ENCODE measurements around the gene KLF6. TPM values are rescaled to one million over a fixed set of nuclear protein-coding genes. Genes with fewer than 3 reads are reported as not detected.

Gene KLF6
- total and polyA plus RNA-seq, 2 experiments from 2014 or later, result 19.6 to 35.4 TPM

GRCh38 chr10:3813267-3813666, 28.3 kb upstream of the KLF6 start:
- Mint-ChIP-seq H3K9me3 (no peaks in the 10 kb centered on the region; the same call in 2 of the 3 replicates), H3K27me3 (ENCODE audit: insufficient read depth, low read depth, poor library complexity) (no peaks in the 10 kb centered on the region), H3K4me1 (peaks cover 4% of the 10 kb centered on the region; the same call in 2 of the 3 replicates), H3K4me3 (no peak overlapping the region), H3K36me3 (ENCODE audit: low read depth) (no peaks in the 10 kb centered on the region), H3K27ac (no peak overlapping the region)
- no peak for ATAC-seq
- Histone ChIP-seq H2AFZ (no peak overlapping the region), H3F3A (replicated peaks; ENCODE audit: low read depth) (no peaks in the 10 kb centered on the region), H3K4me3 (no peak overlapping the region), H3K4me1 (ENCODE audit: insufficient read depth) (no peaks in the 10 kb centered on the region), H3K27me3 (ENCODE audit: insufficient read depth) (no peaks in the 10 kb centered on the region), H3K9me2 (ENCODE audit: insufficient read depth) (0 out of 2 replicates have a peak, but pooled peaks cover 2% of the 10 kb centered on the region), H3K4me2 (no peak overlapping the region), H4K20me1 (replicated peaks; ENCODE audit: insufficient read depth) (no peaks in the 10 kb centered on the region), H3K36me3 (ENCODE audit: insufficient read depth) (no peaks in the 10 kb centered on the region), H3K27ac (ENCODE audit: low read depth) (no peak overlapping the region), H3K79me2 (replicated peaks; ENCODE audit: insufficient read depth) (no peaks in the 10 kb centered on the region)
- DNase-seq (ENCODE audit: low spot score), result no peak
- TF ChIP-seq, protein P1, sequence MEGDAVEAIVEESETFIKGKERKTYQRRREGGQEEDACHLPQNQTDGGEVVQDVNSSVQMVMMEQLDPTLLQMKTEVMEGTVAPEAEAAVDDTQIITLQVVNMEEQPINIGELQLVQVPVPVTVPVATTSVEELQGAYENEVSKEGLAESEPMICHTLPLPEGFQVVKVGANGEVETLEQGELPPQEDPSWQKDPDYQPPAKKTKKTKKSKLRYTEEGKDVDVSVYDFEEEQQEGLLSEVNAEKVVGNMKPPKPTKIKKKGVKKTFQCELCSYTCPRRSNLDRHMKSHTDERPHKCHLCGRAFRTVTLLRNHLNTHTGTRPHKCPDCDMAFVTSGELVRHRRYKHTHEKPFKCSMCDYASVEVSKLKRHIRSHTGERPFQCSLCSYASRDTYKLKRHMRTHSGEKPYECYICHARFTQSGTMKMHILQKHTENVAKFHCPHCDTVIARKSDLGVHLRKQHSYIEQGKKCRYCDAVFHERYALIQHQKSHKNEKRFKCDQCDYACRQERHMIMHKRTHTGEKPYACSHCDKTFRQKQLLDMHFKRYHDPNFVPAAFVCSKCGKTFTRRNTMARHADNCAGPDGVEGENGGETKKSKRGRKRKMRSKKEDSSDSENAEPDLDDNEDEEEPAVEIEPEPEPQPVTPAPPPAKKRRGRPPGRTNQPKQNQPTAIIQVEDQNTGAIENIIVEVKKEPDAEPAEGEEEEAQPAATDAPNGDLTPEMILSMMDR (conservative IDR thresholded peaks at IDR 0.05; ENCODE audit: low read depth in 2 of 2), result no peak
- TF ChIP-seq, protein P2, sequence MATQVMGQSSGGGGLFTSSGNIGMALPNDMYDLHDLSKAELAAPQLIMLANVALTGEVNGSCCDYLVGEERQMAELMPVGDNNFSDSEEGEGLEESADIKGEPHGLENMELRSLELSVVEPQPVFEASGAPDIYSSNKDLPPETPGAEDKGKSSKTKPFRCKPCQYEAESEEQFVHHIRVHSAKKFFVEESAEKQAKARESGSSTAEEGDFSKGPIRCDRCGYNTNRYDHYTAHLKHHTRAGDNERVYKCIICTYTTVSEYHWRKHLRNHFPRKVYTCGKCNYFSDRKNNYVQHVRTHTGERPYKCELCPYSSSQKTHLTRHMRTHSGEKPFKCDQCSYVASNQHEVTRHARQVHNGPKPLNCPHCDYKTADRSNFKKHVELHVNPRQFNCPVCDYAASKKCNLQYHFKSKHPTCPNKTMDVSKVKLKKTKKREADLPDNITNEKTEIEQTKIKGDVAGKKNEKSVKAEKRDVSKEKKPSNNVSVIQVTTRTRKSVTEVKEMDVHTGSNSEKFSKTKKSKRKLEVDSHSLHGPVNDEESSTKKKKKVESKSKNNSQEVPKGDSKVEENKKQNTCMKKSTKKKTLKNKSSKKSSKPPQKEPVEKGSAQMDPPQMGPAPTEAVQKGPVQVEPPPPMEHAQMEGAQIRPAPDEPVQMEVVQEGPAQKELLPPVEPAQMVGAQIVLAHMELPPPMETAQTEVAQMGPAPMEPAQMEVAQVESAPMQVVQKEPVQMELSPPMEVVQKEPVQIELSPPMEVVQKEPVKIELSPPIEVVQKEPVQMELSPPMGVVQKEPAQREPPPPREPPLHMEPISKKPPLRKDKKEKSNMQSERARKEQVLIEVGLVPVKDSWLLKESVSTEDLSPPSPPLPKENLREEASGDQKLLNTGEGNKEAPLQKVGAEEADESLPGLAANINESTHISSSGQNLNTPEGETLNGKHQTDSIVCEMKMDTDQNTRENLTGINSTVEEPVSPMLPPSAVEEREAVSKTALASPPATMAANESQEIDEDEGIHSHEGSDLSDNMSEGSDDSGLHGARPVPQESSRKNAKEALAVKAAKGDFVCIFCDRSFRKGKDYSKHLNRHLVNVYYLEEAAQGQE (IDR thresholded peaks at IDR 0.05; ENCODE audit: unreplicated experiment), result no peak
- TF ChIP-seq EZH2 (IDR thresholded peaks at IDR 0.05; ENCODE audit: low read depth, unreplicated experiment) (no peak), ZNF331 (CRISPR knock-in tag; IDR thresholded peaks at IDR 0.05; ENCODE audit: low read depth) (no peak), JUNB (IDR thresholded peaks at IDR 0.05; ENCODE audit: unreplicated experiment) (no peak), CREB1 (CRISPR knock-in tag; IDR thresholded peaks at IDR 0.05; ENCODE audit: low read depth) (no peak), ZNF114 (CRISPR knock-in tag; IDR thresholded peaks at IDR 0.05) (no peak), POLR2AphosphoS5 (IDR thresholded peaks at IDR 0.05; ENCODE audit: low read depth) (no peak), NANOG (IDR thresholded peaks at IDR 0.05; ENCODE audit: borderline replicate concordance) (no peak), STAT1 (IDR thresholded peaks at IDR 0.05; ENCODE audit: unreplicated experiment) (no peak), EZH2phosphoT487 (IDR thresholded peaks at IDR 0.05; ENCODE audit: unreplicated experiment) (no peak)
- TF ChIP-seq, protein P3, sequence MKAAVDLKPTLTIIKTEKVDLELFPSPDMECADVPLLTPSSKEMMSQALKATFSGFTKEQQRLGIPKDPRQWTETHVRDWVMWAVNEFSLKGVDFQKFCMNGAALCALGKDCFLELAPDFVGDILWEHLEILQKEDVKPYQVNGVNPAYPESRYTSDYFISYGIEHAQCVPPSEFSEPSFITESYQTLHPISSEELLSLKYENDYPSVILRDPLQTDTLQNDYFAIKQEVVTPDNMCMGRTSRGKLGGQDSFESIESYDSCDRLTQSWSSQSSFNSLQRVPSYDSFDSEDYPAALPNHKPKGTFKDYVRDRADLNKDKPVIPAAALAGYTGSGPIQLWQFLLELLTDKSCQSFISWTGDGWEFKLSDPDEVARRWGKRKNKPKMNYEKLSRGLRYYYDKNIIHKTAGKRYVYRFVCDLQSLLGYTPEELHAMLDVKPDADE (IDR thresholded peaks at IDR 0.05), result no peak
- TF ChIP-seq, protein P4, sequence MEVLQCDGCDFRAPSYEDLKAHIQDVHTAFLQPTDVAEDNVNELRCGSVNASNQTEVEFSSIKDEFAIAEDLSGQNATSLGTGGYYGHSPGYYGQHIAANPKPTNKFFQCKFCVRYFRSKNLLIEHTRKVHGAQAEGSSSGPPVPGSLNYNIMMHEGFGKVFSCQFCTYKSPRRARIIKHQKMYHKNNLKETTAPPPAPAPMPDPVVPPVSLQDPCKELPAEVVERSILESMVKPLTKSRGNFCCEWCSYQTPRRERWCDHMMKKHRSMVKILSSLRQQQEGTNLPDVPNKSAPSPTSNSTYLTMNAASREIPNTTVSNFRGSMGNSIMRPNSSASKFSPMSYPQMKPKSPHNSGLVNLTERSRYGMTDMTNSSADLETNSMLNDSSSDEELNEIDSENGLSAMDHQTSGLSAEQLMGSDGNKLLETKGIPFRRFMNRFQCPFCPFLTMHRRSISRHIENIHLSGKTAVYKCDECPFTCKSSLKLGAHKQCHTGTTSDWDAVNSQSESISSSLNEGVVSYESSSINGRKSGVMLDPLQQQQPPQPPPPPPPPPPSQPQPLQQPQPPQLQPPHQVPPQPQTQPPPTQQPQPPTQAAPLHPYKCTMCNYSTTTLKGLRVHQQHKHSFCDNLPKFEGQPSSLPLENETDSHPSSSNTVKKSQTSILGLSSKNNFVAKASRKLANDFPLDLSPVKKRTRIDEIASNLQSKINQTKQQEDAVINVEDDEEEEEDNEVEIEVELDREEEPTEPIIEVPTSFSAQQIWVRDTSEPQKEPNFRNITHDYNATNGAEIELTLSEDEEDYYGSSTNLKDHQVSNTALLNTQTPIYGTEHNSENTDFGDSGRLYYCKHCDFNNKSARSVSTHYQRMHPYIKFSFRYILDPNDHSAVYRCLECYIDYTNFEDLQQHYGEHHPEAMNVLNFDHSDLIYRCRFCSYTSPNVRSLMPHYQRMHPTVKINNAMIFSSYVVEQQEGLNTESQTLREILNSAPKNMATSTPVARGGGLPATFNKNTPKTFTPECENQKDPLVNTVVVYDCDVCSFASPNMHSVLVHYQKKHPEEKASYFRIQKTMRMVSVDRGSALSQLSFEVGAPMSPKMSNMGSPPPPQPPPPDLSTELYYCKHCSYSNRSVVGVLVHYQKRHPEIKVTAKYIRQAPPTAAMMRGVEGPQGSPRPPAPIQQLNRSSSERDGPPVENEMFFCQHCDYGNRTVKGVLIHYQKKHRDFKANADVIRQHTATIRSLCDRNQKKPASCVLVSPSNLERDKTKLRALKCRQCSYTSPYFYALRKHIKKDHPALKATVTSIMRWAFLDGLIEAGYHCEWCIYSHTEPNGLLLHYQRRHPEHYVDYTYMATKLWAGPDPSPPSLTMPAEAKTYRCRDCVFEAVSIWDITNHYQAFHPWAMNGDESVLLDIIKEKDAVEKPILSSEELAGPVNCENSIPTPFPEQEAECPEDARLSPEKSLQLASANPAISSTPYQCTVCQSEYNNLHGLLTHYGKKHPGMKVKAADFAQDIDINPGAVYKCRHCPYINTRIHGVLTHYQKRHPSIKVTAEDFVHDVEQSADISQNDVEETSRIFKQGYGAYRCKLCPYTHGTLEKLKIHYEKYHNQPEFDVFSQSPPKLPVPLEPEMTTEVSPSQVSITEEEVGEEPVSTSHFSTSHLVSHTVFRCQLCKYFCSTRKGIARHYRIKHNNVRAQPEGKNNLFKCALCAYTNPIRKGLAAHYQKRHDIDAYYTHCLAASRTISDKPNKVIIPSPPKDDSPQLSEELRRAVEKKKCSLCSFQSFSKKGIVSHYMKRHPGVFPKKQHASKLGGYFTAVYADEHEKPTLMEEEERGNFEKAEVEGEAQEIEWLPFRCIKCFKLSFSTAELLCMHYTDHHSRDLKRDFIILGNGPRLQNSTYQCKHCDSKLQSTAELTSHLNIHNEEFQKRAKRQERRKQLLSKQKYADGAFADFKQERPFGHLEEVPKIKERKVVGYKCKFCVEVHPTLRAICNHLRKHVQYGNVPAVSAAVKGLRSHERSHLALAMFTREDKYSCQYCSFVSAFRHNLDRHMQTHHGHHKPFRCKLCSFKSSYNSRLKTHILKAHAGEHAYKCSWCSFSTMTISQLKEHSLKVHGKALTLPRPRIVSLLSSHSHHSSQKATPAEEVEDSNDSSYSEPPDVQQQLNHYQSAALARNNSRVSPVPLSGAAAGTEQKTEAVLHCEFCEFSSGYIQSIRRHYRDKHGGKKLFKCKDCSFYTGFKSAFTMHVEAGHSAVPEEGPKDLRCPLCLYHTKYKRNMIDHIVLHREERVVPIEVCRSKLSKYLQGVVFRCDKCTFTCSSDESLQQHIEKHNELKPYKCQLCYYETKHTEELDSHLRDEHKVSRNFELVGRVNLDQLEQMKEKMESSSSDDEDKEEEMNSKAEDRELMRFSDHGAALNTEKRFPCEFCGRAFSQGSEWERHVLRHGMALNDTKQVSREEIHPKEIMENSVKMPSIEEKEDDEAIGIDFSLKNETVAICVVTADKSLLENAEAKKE (CRISPR knock-in tag; IDR thresholded peaks at IDR 0.05), result no peak
